Type B pancreatic cell (in vitro differentiated cells): ENCODE results near the gene NOG. TPM values are rescaled to one million over a fixed set of nuclear protein-coding genes. Genes with fewer than 3 reads are reported as not detected.

Experiments used
- DNase-seq: peaks from one replicate; pipeline ENCODE4 v3.0.0; 2021; ENCODE audit warnings: mixed read lengths; ENCODE audit not compliant: unreplicated experiment; ENCODE audit errors: extremely low spot score
- H3K27ac Mint-ChIP-seq: 2 replicates; pipeline ENCODE4 v1.8.0; 2021; ENCODE audit warnings: mild to moderate bottlenecking, mixed read lengths
- H3K27me3 Mint-ChIP-seq: 2 replicates; pipeline ENCODE4 v1.8.0; 2021; ENCODE audit warnings: mixed read lengths
- H3K36me3 Mint-ChIP-seq: 2 replicates; pipeline ENCODE4 v1.8.0; 2021; ENCODE audit warnings: mixed read lengths
- H3K4me1 Mint-ChIP-seq: one replicate; pipeline ENCODE4 v1.8.0; 2021; ENCODE audit warnings: mixed read lengths; ENCODE audit not compliant: unreplicated experiment
- H3K4me3 Mint-ChIP-seq: 2 replicates; pipeline ENCODE4 v1.8.0; 2021; ENCODE audit warnings: mild to moderate bottlenecking, mixed read lengths
- H3K9me3 Mint-ChIP-seq: 2 replicates; pipeline ENCODE4 v1.8.0; 2021; ENCODE audit warnings: mixed read lengths
- CTCF ChIP-seq: fragments of 200-600 bp; sonication (generic); conservative IDR thresholded peaks from 2 replicates; pipeline ENCODE4 v1.5.0; 2021; ENCODE audit warnings: antibody characterized with exemption, mild to moderate bottlenecking
- total RNA-seq: library from RNA; stranded (reverse); gene quantifications from 2 replicates; pipeline ENCODE4 v1.2.1, GENCODE V29; 2021; ENCODE audit warnings: low replicate concordance

The NOG gene
- total RNA-seq, 1 donor from 2014 or later = 13.7 TPM

- DNase-seq = no peak
- Mint-ChIP-seq H3K27ac (no peak overlapping the region), H3K4me3 (no peak overlapping the region), H3K9me3 (no peaks in the 10 kb centered on the region), H3K36me3 (no peaks in the 10 kb centered on the region), H3K4me1 (no peaks in the 10 kb centered on the region), H3K27me3 (peaks cover 3% of the 10 kb centered on the region)
- no peak for TF ChIP-seq CTCF
Measured at GRCh38 chr17:56613131-56613530, 19.6 kb downstream of the NOG start.

- no peak for DNase-seq
- no peak overlapping the region for H3K27ac Mint-ChIP-seq
- H3K4me3 Mint-ChIP-seq = no peak overlapping the region
- peaks cover 3% of the 10 kb centered on the region for H3K27me3 Mint-ChIP-seq
- no peaks in the 10 kb centered on the region for H3K4me1 Mint-ChIP-seq
- no peak for TF ChIP-seq CTCF
- no peaks in the 10 kb centered on the region for H3K36me3 Mint-ChIP-seq
- H3K9me3 Mint-ChIP-seq = no peaks in the 10 kb centered on the region
Measured at GRCh38 chr17:56614522-56614921, 21.0 kb downstream of the NOG start.

- Mint-ChIP-seq H3K4me3 (no peak overlapping the region), H3K27me3 (peaks cover 3% of the 10 kb centered on the region), H3K27ac (no peak overlapping the region), H3K4me1 (no peaks in the 10 kb centered on the region), H3K9me3 (no peaks in the 10 kb centered on the region), H3K36me3 (no peaks in the 10 kb centered on the region)
- no peak for DNase-seq
- no peak for TF ChIP-seq CTCF
Measured at GRCh38 chr17:56616239-56616638, 22.7 kb downstream of the NOG start.

GRCh38 chr17:56623383-56623782 is 29.9 kb downstream of the NOG start:
- TF ChIP-seq CTCF = no peak
- DNase-seq = no peak
- Mint-ChIP-seq H3K27ac (no peak overlapping the region), H3K27me3 (peaks cover 7% of the 10 kb centered on the region), H3K36me3 (no peaks in the 10 kb centered on the region), H3K4me1 (peaks cover 6% of the 10 kb centered on the region), H3K4me3 (no peak overlapping the region), H3K9me3 (no peaks in the 10 kb centered on the region)

GRCh38 chr17:56624309-56624708 is 30.8 kb downstream of the NOG start:
- H3K4me1 Mint-ChIP-seq = peaks cover 6% of the 10 kb centered on the region

More at GRCh38 chr17:56624309-56624708, 30.8 kb downstream of the NOG start:
- no peak overlapping the region for H3K4me3 Mint-ChIP-seq
- H3K9me3 Mint-ChIP-seq = no peaks in the 10 kb centered on the region
- TF ChIP-seq CTCF = no peak
- no peak overlapping the region for H3K27ac Mint-ChIP-seq
- DNase-seq = no peak
- H3K36me3 Mint-ChIP-seq = no peaks in the 10 kb centered on the region
- H3K27me3 Mint-ChIP-seq = peaks cover 14% of the 10 kb centered on the region
